ENCODE measurements around the gene PTPRG. TPM values are rescaled to one million over a fixed set of nuclear protein-coding genes. Genes with fewer than 3 reads are reported as not detected.
A peak's percentile ranks its signal among the peaks of the same experiment; 100 is the strongest.

PTPRG gene
- total RNA-seq, 4 donors from 2014 or later, result 8.4 to 37.3 (median 14.9) TPM

DNA sequence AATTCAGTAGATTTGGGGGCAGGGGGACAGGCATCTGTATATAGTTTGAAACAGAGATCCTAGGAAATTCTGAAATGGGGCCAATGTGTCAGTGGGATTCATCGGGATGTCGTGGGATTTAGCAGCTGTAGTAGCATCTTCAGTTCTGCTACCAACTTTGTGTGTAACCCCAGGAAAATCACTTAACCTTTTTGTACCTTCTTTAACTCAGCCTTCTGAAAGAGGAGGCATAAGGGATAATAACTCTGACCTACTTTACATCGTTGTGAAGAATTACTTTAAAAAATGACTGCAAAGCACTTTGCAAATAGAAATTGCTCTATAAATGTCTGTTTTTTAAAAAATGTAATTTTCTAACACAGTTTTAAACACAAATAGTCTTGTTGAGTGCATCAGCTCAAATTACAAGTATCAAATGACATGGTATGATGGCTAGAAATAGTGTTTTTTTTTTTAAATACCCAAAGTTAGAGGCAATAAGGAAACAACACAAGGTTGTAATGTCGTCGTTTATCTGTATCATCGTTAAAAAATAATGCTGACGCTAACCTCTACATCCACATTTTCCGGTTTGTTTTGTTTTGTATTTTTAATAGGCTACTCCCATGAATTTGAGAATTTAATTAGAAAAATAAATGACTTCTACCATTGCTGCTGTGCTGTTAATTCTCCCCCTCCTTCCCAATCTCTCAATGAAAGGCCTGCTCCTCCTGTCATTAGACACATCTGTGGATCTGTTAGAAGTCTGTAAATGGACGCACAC, 338.5 kb downstream of the PTPRG start:
- TF ChIP-seq, protein P1, sequence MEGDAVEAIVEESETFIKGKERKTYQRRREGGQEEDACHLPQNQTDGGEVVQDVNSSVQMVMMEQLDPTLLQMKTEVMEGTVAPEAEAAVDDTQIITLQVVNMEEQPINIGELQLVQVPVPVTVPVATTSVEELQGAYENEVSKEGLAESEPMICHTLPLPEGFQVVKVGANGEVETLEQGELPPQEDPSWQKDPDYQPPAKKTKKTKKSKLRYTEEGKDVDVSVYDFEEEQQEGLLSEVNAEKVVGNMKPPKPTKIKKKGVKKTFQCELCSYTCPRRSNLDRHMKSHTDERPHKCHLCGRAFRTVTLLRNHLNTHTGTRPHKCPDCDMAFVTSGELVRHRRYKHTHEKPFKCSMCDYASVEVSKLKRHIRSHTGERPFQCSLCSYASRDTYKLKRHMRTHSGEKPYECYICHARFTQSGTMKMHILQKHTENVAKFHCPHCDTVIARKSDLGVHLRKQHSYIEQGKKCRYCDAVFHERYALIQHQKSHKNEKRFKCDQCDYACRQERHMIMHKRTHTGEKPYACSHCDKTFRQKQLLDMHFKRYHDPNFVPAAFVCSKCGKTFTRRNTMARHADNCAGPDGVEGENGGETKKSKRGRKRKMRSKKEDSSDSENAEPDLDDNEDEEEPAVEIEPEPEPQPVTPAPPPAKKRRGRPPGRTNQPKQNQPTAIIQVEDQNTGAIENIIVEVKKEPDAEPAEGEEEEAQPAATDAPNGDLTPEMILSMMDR (IDR thresholded peaks at IDR 0.05), result no peak
- no peak for TF ChIP-seq POLR2A (IDR thresholded peaks at IDR 0.05)
- WGBS, 2 donors, result 85 to 86% methylated on average over 9 of the region's 9 CpGs
- intact Hi-C loops (cut with DNase I; ENCODE audit: low total_unique reads), result no loop called here
- no peak for DNase-seq (ENCODE audit: low spot score in 2 of 2)
- no peak overlapping the region for H3K4me3 ChIP-seq (ENCODE audit: low read depth, poor library complexity, severe bottlenecking)

DNA sequence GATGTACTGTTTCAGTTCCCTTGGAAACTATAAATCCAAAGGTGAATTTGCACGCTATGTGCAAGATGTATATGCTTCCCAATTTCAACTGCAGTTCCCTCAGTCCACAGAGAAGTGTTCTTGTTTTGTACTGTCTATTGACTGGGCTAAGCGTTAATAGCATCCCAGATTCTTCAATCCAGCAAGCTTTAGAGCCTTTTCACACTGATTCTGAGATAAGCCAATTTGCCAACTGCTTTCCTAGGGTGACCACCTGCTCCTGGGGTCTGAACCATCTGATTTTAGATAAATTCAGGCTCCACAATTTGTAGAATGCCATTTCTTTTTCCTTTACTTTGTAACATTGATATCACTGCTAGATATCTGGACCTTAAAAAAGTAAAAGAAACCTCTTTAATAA, 340.1 kb downstream of the PTPRG start:
- H3K4me3 ChIP-seq (ENCODE audit: low read depth, poor library complexity, severe bottlenecking), result no peak overlapping the region
- 96% methylated on average over 2 of the region's 2 CpGs for WGBS, 2 donors
- DNase-seq (ENCODE audit: low spot score in 2 of 2), result no peak
- TF ChIP-seq, protein P1 (IDR thresholded peaks at IDR 0.05), result no peak
- TF ChIP-seq POLR2A (IDR thresholded peaks at IDR 0.05), result no peak
- intact Hi-C loops (cut with DNase I; ENCODE audit: low total_unique reads), result no loop called here

DNA sequence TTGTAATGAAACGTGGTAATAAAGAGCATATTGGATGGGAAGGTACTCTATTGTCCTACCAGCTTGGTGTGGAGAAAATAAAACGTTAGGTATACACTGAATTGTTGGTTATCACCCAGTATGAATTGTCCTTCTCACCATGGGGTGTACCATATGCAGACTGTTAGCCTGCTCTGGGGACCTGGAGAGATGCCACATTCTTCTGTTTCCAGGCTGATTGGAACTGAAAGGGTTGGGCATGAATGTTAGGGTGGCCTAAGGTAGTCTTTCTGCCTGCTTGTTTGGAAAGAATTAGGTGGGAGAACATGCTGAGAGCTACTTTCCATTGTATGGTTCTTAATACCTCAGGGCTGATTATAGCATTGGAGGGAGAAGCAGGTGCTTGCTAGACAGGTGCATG, 340.6 kb downstream of the PTPRG start:
- intact Hi-C loops (cut with DNase I; ENCODE audit: low total_unique reads), result no loop called here

DNA sequence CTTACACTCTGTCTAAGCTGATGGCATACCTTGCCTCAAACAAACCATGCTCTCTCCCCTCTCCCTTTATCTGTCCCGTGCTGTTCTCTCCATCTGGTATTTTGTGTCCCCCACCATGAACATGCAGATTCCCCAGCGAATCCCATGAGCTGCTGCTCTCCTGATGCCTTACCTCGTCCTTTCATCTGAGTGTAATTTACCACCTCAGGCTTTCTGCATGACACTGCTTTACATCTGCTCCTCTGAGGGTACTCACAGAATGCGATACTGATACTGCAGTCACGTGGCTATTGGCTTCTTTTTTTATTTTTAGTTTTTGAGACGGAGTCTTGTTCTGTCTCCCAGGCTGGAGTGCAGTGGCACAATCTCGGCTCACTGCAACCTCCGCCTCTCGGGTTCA, 341.7 kb downstream of the PTPRG start:
- no peak overlapping the region for H3K4me3 ChIP-seq (ENCODE audit: low read depth, poor library complexity, severe bottlenecking)
- WGBS, 2 donors, result 93 to 94% methylated on average over 9 of the region's 9 CpGs
- intact Hi-C loops (cut with DNase I; ENCODE audit: low total_unique reads), result no loop called here
- no peak for DNase-seq (ENCODE audit: low spot score in 2 of 2)
- TF ChIP-seq POLR2A (IDR thresholded peaks at IDR 0.05), result no peak
- TF ChIP-seq, protein P1 (IDR thresholded peaks at IDR 0.05), result no peak

More for the DNA sequence above, 340.6 kb downstream of the PTPRG start:
- H3K4me3 ChIP-seq (ENCODE audit: low read depth, poor library complexity, severe bottlenecking), result no peak overlapping the region
- DNase-seq (ENCODE audit: low spot score in 2 of 2), result no peak
- TF ChIP-seq, protein P1 (IDR thresholded peaks at IDR 0.05), result no peak
- no peak for TF ChIP-seq POLR2A (IDR thresholded peaks at IDR 0.05)
- 89 to 90% methylated on average over 2 of the region's 2 CpGs for WGBS, 2 donors

DNA sequence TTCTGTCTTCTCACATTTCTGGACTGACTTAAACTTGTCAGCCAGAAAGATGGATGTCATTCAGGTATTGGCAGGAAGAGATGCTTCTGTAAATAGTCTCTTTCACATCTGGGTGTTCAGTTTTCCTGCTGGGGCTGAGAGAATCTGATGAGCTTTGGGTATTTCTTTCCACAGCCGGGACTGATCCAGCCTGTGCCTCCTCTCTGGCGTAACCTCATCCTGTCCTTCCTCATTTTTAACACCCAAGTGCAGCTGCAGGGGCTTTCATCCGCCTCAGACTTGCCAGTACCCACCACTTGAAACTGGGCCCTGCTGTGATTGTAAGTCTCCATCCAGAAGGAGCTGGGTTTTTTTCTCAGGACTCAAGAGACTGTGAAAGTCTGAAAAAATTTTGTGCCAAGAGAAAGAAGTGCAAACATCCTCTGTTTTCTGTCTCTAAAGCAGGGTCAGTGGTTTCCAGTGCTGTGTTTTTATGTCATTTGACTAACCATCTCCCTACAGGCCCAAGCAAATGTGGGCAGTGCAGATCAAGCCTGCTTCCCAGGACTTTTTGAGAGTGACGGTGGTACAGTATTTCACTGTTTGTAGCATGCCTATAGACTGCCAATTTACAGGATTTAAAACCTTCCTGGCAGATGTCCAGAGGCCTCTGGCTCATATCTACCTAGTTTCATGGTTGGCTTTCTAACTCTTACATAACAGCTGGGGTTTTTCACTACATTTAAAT, 342.7 kb downstream of the PTPRG start:
- intact Hi-C loops (cut with DNase I; ENCODE audit: low total_unique reads), result no loop called here
- DNase-seq (ENCODE audit: low spot score in 2 of 2), result peak in 1 of 2 donors; percentile 40
- WGBS, 2 donors, result 4 to 5% methylated on average over 4 of the region's 4 CpGs
- TF ChIP-seq, protein P1 (IDR thresholded peaks at IDR 0.05), result no peak
- TF ChIP-seq POLR2A (IDR thresholded peaks at IDR 0.05), result no peak
- no peak overlapping the region for H3K4me3 ChIP-seq (ENCODE audit: low read depth, poor library complexity, severe bottlenecking)
